ENCODE data around the gene RBM6.
A peak's percentile ranks its signal among the peaks of the same experiment; 100 is the strongest.

Gene RBM6

DNA sequence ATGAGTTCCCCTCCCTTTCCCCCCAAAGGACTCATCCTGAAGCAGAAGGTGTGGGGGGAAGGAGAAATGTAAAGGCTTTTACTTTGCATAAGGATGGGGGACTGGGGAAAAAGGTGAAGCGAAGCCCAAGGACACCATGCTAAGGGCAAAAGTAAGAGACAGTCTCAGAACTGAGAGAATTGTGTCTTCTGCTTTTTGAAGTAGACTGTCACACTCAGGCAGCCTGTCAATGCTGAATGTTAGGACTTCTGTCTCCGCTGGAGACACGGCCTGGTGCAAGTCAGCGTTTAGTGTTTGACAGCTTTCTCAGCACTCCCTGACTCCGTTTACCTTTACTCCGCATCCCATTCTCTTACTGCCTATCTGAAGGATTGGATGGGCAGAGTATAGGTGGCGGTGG, 162.6 kb downstream of the RBM6 start:
- no peaks in the 10 kb centered on the region for H3K9me3 ChIP-seq (ENCODE audit: control insufficient read depth, low read length)
- no peak overlapping the region for H3K9ac ChIP-seq (ENCODE audit: low read length)
- DNase-seq (ENCODE audit: low read depth) = no peak
- H3K27me3 ChIP-seq (replicated peaks; ENCODE audit: control insufficient read depth, insufficient read depth, low read length) = no peaks in the 10 kb centered on the region
- no peak overlapping the region for H3K4me3 ChIP-seq (ENCODE audit: low read length)
- H3K4me1 ChIP-seq (ENCODE audit: control insufficient read depth, insufficient read depth, low read length) = peaks cover 21% of the 10 kb centered on the region
- peaks cover 98% of the 10 kb centered on the region for H3K36me3 ChIP-seq (ENCODE audit: control insufficient read depth, insufficient read depth, low read length, severe bottlenecking)

DNA sequence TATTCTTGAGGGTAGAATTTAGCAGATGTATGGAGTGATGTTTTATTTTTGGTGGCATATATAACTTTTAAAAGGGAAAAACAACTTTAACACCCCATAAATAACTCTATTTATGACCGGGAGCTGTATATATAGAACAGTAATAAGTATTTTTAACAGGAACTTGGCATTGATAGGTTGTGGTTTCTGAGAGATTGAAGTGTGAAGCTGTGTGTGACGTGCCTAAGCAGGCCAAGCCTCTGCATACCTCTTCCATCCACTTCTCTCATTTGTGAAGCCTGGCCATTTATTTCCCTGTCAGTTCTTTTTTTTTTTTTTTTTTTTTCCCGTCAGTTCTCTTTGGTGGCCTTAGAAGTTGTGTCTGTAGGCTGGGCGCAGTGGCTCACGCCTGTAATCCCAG, 171.8 kb downstream of the RBM6 start:
- Histone ChIP-seq H3K9me3 (ENCODE audit: control insufficient read depth, low read length) (no peaks in the 10 kb centered on the region), H3K27me3 (replicated peaks; ENCODE audit: control insufficient read depth, insufficient read depth, low read length) (no peaks in the 10 kb centered on the region), H3K9ac (ENCODE audit: low read length) (no peak overlapping the region), H3K4me1 (ENCODE audit: control insufficient read depth, insufficient read depth, low read length) (peaks cover 12% of the 10 kb centered on the region), H3K4me3 (ENCODE audit: low read length) (no peak overlapping the region), H3K36me3 (ENCODE audit: control insufficient read depth, insufficient read depth, low read length, severe bottlenecking) (peaks cover 100% of the 10 kb centered on the region)
- no peak for DNase-seq (ENCODE audit: low read depth)

DNA sequence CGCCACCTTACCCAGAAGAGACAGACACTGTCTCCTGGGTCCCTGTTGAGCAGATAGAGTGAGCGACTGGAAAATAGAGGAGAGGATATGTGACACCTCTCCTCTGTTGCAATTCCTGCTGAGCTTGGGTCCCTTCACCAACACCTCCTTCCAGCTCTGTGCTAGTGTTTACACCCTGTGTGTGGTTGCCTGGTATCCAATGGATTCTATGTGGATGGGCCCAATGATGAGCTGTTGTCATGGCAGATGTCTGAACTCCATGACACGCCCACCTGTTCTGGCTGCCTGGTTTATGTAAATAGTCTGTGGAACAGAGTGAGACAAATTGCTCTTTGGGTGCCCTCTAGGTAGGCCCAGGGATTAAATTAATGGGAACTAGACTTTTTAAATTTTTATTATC, 172.5 kb downstream of the RBM6 start:
- peaks cover 100% of the 10 kb centered on the region for H3K36me3 ChIP-seq (ENCODE audit: control insufficient read depth, insufficient read depth, low read length, severe bottlenecking)
- no peak overlapping the region for H3K4me3 ChIP-seq (ENCODE audit: low read length)
- no peaks in the 10 kb centered on the region for H3K9me3 ChIP-seq (ENCODE audit: control insufficient read depth, low read length)
- no peak for DNase-seq (ENCODE audit: low read depth)
- no peaks in the 10 kb centered on the region for H3K27me3 ChIP-seq (replicated peaks; ENCODE audit: control insufficient read depth, insufficient read depth, low read length)
- no peak overlapping the region for H3K9ac ChIP-seq (ENCODE audit: low read length)
- H3K4me1 ChIP-seq (ENCODE audit: control insufficient read depth, insufficient read depth, low read length) = peaks cover 12% of the 10 kb centered on the region

DNA sequence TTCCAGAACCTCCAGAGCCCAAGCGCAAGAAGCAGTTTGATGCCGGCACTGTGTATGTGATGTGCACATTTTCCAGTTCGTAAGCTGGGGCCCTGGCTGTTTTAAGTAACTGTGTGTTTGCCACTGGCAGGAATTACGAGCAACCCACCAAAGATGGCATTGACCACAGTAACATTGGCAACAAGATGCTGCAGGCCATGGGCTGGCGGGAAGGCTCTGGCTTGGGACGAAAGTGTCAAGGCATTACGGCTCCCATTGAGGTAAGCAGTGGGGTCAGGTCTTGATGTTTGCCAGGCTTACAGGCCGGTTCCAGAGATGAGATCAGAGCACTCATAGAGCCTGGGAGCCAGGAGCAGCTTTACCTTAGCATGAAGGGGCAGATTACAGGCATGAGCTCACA, 177.2 kb downstream of the RBM6 start:
- Histone ChIP-seq H3K4me3 (ENCODE audit: low read length) (no peak overlapping the region), H3K36me3 (ENCODE audit: control insufficient read depth, insufficient read depth, low read length, severe bottlenecking) (peaks cover 91% of the 10 kb centered on the region), H3K9me3 (ENCODE audit: control insufficient read depth, low read length) (no peaks in the 10 kb centered on the region), H3K27me3 (replicated peaks; ENCODE audit: control insufficient read depth, insufficient read depth, low read length) (no peaks in the 10 kb centered on the region), H3K4me1 (ENCODE audit: control insufficient read depth, insufficient read depth, low read length) (no peaks in the 10 kb centered on the region), H3K9ac (ENCODE audit: low read length) (no peak overlapping the region)
- DNase-seq (ENCODE audit: low read depth) = no peak

DNA sequence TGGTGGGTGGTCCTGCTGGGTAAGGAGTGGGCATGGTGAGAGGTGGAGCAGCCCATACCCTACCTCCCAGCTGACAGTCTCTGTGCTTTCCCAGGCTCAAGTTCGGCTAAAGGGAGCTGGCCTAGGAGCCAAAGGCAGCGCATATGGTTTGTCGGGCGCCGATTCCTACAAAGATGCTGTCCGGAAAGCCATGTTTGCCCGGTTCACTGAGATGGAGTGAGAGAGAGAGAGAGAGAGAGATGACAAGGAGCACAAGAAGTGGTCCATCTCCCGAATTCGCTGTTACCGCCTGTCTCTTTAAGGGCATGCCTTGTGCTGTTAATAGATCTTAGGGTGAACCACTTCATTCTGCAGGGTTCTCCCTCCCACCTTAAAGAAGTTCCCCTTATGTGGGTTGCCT, 178.3 kb downstream of the RBM6 start:
- Histone ChIP-seq H3K4me1 (ENCODE audit: control insufficient read depth, insufficient read depth, low read length) (no peaks in the 10 kb centered on the region), H3K27me3 (replicated peaks; ENCODE audit: control insufficient read depth, insufficient read depth, low read length) (no peaks in the 10 kb centered on the region), H3K9ac (ENCODE audit: low read length) (no peak overlapping the region), H3K36me3 (ENCODE audit: control insufficient read depth, insufficient read depth, low read length, severe bottlenecking) (peaks cover 80% of the 10 kb centered on the region), H3K4me3 (ENCODE audit: low read length) (no peak overlapping the region), H3K9me3 (ENCODE audit: control insufficient read depth, low read length) (no peaks in the 10 kb centered on the region)
- no peak for DNase-seq (ENCODE audit: low read depth)

DNA sequence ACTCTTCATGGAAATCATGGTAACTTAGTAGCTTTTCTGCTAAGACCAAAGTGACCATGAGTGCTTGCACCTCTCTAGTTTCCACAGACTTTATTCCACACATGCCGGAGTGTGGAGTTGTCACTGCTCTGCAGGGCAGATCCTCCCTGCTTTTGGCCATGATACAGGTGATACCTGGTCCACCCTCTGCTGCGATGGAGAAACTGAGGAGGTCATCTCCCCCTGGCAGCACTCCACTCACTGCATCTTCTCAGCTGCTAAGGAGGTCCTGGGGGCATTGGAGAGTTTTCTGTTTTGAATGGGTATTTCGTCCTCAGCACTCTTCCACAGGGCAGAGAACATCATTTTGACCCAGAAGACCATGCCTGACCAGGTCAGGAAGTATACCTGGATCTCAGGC, 179.8 kb downstream of the RBM6 start:
- DNase-seq (ENCODE audit: low read depth) = no peak
- Histone ChIP-seq H3K4me3 (ENCODE audit: low read length) (no peak overlapping the region), H3K9me3 (ENCODE audit: control insufficient read depth, low read length) (no peaks in the 10 kb centered on the region), H3K36me3 (ENCODE audit: control insufficient read depth, insufficient read depth, low read length, severe bottlenecking) (peaks cover 64% of the 10 kb centered on the region), H3K4me1 (ENCODE audit: control insufficient read depth, insufficient read depth, low read length) (peaks cover 4% of the 10 kb centered on the region), H3K9ac (ENCODE audit: low read length) (no peak overlapping the region), H3K27me3 (replicated peaks; ENCODE audit: control insufficient read depth, insufficient read depth, low read length) (no peaks in the 10 kb centered on the region)

DNA sequence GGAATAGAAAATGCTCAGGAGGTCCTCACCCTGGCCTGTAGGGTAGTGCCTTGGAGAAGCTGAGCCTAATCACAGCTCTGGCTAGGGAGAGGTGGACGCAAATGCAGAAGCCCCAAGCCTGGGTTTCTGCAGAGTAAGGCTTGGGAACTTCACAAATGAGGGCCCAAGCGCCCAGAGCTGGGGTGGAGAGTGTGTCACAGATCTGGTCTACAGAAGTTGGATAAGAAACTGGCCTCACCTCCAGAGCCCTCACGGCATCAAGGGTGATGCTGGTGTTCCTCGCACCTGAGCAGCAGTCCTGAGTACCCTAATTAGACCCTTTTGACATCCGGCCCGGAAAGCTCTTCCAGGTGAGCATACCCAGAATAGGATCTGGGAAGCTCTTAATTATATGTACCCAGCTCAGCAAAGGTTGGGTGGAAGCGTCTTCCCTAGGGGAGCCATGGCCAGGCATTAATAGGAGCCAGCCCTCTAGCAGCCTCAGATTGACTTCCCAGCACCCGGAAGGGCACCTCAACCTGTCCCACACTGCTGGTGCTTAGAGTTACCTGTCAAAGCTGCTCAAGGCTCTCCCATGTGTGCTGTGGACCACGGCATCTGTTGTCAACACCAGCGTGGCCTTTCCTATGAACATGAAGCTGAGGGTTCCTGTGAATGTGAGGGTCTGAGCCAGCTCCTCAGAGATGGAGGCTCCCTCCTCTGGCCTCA, 180.6 kb downstream of the RBM6 start:
- H3K36me3 ChIP-seq (ENCODE audit: control insufficient read depth, insufficient read depth, low read length, severe bottlenecking) = peaks cover 57% of the 10 kb centered on the region
- DNase-seq (ENCODE audit: low read depth) = no peak
- H3K4me1 ChIP-seq (ENCODE audit: control insufficient read depth, insufficient read depth, low read length) = peaks cover 5% of the 10 kb centered on the region

DNA sequence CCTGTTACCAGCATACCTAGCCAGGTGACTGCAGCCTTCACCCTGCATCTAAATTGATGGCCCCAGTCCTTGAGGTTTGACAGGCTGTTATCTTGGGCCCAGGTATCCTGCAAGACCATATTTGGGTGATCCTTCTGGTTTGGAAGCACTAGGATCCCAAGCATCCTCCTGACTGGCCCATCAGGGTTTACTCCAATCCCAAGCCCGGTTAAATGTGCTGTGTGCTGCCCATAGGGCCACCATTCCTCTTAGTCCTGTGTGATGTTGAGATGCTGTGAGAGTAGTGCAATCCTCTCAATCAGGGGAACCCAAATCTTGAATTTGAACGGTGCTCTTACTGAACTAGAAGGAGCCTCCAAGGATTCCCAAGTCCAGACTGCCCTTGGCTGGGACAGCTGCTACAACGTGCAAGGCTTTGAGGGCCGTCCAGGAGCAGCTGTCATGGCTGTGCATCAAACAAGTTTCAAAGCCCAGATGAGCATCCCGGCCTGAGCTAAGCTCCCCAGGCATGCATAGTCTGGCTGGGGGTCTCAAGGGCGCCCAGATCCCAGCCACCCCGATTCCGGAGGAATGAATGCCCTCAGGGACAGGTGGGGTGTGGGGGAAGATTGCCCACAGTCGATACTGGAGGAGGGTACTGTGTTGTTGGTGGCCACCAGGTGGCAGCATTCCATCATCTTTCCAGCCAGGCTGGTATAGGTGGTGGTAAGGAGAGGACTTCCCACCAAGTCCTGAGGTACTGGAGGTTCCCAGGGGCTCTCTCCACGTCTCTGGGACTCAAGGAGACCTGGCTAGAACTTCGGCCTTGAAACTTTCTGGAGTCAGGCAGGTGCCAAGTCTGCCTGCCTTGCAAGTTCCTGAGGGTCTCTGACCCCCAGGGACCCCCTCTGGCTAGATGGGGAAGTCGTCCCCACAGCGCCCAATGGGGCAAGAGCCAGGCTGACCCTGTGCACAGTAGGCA, 181.4 kb downstream of the RBM6 start:
- Histone ChIP-seq H3K27me3 (replicated peaks; ENCODE audit: control insufficient read depth, insufficient read depth, low read length) (no peaks in the 10 kb centered on the region), H3K9me3 (ENCODE audit: control insufficient read depth, low read length) (no peaks in the 10 kb centered on the region), H3K36me3 (ENCODE audit: control insufficient read depth, insufficient read depth, low read length, severe bottlenecking) (peaks cover 48% of the 10 kb centered on the region), H3K4me3 (ENCODE audit: low read length) (no peak overlapping the region), H3K9ac (ENCODE audit: low read length) (no peak overlapping the region), H3K4me1 (ENCODE audit: control insufficient read depth, insufficient read depth, low read length) (peaks cover 11% of the 10 kb centered on the region)
- DNase-seq (ENCODE audit: low read depth) = peak; percentile 87

More for the DNA sequence above, 180.6 kb downstream of the RBM6 start:
- H3K9ac ChIP-seq (ENCODE audit: low read length) = no peak overlapping the region
- no peak overlapping the region for H3K4me3 ChIP-seq (ENCODE audit: low read length)
- H3K9me3 ChIP-seq (ENCODE audit: control insufficient read depth, low read length) = no peaks in the 10 kb centered on the region
- H3K27me3 ChIP-seq (replicated peaks; ENCODE audit: control insufficient read depth, insufficient read depth, low read length) = no peaks in the 10 kb centered on the region

DNA sequence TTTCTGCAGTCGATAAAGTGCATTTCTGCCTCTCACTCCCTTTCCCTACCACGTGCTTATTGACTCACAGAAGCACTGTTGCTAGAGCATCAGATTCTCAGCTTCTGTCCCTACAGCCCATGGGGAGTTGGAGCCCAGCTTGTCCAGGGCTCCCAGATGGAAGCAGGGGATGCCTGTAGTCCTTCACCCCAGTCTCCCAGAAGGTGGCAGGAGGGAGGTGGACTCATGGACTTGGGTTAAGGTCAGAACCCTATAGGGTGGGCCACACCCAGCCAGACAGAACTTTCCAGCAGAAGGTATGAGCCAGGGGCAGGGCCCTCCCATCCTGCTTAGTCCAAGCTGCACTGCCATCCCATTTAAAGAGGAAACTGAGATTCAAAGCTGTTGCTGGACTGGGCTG, 182.1 kb downstream of the RBM6 start:
- Histone ChIP-seq H3K4me1 (ENCODE audit: control insufficient read depth, insufficient read depth, low read length) (peaks cover 14% of the 10 kb centered on the region), H3K4me3 (ENCODE audit: low read length) (no peak overlapping the region), H3K36me3 (ENCODE audit: control insufficient read depth, insufficient read depth, low read length, severe bottlenecking) (peaks cover 41% of the 10 kb centered on the region), H3K27me3 (replicated peaks; ENCODE audit: control insufficient read depth, insufficient read depth, low read length) (peaks cover 4% of the 10 kb centered on the region), H3K9me3 (ENCODE audit: control insufficient read depth, low read length) (no peaks in the 10 kb centered on the region), H3K9ac (ENCODE audit: low read length) (no peak overlapping the region)
- no peak for DNase-seq (ENCODE audit: low read depth)

DNA sequence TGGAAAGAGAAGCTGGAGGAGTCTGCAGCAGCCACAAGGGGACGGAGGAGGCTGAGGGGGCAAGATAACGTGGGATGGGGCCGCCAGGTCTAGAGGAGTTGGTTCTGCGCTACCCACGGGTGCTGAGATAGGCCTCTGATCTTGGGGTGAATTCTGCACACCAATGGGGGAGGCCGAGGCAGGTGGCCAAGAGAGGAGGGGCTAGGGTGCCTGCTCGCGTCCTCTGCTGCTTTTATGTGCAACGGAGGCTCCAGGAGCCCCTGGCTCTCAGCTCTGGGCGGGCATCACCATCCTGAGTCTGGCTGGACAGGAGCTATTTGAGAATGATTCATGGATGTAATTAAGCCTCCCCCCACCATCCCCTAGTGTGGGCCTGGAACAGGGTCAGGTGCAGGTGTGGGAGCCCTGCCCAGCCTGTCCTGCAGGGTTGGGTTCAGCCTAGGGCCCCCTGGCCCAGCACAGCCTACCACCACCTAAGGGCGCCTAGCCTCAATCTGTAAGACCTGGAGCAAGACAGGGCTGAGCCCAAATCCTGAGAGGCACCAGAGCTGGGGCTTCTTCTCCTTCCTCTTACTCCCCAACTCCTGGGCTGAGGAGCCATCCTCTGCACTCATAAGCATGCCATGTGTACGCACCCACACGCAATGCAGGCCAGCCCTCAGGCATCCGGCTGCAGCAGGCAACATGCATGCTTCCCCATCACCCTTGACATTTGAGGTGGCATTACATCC, 182.9 kb downstream of the RBM6 start:
- DNase-seq (ENCODE audit: low read depth) = no peak
- no peak overlapping the region for H3K4me3 ChIP-seq (ENCODE audit: low read length)
- H3K9me3 ChIP-seq (ENCODE audit: control insufficient read depth, low read length) = no peaks in the 10 kb centered on the region
- H3K4me1 ChIP-seq (ENCODE audit: control insufficient read depth, insufficient read depth, low read length) = peaks cover 14% of the 10 kb centered on the region
- H3K27me3 ChIP-seq (replicated peaks; ENCODE audit: control insufficient read depth, insufficient read depth, low read length) = peaks cover 7% of the 10 kb centered on the region
- no peak overlapping the region for H3K9ac ChIP-seq (ENCODE audit: low read length)
- H3K36me3 ChIP-seq (ENCODE audit: control insufficient read depth, insufficient read depth, low read length, severe bottlenecking) = peaks cover 34% of the 10 kb centered on the region
